Inflammatory macrophage treated with lipopolysaccharide for 1 hour (primary cell): ENCODE measurements around the gene PRMT5.
A peak's percentile ranks its signal among the peaks of the same experiment; 100 is the strongest.
"Not testable (repeated sequence)": the region's sequence is repeated elsewhere in the genome, so short reads cannot be mapped to it uniquely, and the experiment has no call there.

Source experiments
- DNase-seq, 2 donors: peaks; one replicate each; pipeline ENCODE4 v3.0.0-alpha.2; 2020 to 2022

The PRMT5 gene

GRCh38 chr14:22929104-22929960 is at the start of gene PRMT5:
PRMT5 (minus strand) TSS chr14:22929376; CDS start chr14:22929361, 15 bp downstream.
- DNase-seq: peak; percentile 100

DNA sequence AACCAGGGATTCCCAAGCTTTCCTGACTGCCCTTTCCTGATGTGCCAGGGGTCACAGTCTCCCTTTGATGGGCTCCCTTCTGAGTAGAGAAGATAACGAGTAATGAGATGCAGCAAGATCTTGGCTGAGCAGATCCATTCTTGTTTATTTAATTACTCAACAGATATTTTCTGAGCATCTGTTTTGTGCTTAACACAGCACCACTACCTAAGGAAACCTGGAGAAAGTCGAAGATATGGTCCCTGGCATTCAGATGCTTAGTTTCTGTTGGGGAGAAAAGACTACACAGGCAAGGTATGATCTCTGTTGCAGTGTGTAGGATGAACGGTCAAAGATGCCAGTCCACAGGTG is 49.3 kb upstream of the PRMT5 start:
- DNase-seq: no peak

GRCh38 chr14:22977684-22978486 is 48.7 kb upstream of the PRMT5 start:
- DNase-seq: no peak

DNA sequence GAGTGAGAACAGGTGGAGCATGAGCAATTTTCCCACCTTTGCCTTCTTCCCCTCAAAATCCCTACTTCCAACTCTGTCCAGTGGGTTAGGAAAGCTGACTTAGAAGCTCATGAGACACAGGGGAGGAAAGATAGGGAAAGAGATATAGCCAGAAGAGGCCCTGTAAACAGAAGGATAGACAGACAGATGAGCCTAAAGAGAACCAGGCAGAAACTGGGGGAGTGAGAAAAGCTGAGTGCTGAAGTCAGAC is 48.2 kb upstream of the PRMT5 start:
- DNase-seq: no peak

- peak; percentile 28 to 42 for DNase-seq
These were observed 47.7 kb upstream of the PRMT5 start for GRCh38 chr14:22976620-22977433.

DNA sequence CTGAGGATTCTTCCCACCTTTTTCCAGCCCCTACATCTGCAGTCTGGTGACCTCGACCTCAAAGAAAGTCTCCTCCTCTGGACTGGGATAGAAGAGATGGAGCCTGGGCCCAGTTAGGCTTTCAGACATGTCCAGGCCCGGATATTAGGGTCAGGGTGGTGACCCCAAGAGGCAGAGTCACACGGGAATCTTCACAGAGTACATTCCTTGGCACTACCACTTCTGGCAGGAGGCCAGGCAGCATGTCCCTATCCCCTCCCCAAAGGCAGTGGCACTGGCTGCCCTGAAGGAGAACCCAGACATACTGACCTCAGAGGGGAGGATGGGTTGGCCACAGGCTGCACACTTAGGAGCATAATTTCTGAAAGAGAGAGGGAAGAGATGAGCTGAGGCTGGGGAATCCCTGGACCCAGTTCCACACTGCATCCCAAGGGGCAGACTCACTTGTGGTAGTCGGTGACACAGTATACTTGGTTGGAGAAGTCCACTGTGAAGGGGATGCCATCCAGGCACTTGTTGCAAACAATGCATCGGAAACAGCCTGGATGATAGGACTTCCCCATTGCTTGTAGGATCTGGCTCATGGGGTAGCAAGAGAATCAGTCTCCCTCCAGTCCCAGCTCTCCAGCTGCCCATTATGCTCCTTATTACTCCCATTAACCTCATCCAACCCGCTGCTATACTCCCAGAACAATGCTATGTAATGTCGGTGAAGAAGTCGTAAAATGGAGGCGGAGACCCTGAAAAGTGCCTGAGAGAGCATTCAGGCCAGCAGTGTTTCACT is 45.5 kb upstream of the PRMT5 start:
- no peak for DNase-seq

- DNase-seq: peak; percentile 32 to 76
These were observed 44.2 kb upstream of the PRMT5 start for GRCh38 chr14:22973217-22974032.

DNA sequence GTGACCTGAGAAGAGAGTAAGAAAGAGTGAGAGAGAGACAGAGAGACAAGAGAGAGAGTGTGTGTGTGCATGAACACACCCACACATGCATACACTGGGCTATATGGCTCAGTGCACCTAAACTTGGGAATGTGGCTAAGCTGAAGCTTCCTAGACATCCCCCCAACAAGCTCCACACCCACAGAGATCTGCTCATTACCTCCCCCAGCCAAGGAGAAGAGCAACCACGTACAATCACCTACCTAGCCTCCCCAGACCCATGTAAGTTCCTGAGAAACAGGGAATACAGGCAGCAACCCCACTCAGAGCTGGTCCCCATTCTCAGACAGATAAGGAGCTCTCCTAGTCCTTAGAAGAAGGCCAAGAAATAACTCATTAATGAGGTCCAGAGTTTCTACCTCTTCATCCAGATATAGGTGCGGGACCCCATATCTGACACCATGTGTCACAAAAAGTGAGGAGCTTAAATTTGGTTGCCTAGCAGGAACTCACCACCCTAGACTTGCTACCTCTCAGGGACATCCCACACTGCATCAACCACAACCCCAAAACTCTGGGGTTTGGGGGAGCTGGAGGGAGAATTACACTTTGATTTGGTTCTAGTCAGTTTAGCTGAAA is 43.2 kb upstream of the PRMT5 start:
- no peak for DNase-seq

- no peak for DNase-seq
These were observed 42.0 kb upstream of the PRMT5 start for GRCh38 chr14:22971152-22971551.

DNA sequence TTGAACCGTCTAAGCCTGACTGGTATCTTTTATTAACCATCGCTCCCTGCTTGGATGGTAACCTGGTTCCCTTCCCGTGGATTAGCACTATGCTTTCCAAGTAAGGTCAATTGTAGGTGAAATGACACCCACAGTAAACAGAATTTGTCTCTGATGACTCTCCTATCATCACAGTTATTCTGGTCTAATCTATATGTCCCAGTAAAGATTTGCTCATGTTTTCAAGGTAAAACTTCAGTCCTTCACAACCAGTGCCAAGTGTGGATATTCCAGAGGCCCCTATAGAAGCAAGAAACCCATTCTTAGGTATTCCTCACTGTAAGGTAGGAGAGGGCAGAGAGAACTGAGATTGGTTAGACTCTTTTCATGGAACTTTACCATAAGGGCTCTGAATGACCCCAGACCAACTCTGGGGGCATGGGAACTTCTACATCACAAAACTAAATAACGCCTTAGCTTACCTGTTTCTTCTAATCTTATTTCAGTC is 37.6 kb upstream of the PRMT5 start:
- no peak for DNase-seq

DNA sequence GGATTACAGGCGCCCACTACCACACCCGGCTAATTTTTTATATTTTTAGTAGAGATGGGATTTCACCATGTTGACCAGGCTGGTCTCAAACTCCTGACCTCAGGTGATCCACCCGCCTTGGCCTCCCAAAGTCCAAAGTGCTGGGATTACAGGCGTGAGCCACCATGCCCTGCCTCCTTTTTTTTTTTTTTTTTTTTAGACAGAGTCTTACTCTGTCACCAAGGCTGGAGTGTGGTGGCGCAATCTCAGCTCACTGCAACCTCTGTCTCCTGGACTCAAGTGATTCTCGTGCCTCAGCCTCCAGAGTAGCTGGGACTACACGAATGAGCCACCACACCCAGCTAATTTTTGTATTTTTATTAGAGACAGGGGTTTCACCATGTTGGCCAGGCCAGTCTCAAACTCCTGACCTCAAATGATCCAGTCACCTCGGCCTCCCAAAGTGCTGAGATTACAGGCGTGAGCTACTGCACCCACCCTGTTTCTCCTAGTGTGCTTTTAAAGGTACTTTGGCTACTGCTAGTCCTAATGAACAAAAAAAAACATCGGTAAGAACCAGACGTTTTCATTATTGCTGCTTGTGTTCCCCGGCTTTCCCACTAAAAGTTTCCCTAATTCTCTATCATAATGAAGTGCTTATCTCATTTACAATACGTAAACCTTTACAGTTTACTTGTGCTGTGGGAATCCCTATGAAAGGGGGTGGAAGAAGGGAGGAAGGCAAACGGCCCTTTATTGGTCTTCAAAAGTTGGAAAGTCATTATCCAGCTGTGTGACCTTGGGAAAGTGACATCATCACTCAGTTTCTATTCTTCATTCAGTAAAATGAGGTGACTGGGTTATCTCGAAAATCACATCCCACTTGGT is 37.0 kb upstream of the PRMT5 start:
- not testable (repeated sequence) for DNase-seq

- no peak for DNase-seq
These were observed 33.0 kb upstream of the PRMT5 start for GRCh38 chr14:22962061-22962676.

- DNase-seq: no peak
These were observed 26.8 kb upstream of the PRMT5 start for GRCh38 chr14:22955702-22956569.

GRCh38 chr14:22952418-22952817 is 23.2 kb upstream of the PRMT5 start:
- DNase-seq: no peak

DNA sequence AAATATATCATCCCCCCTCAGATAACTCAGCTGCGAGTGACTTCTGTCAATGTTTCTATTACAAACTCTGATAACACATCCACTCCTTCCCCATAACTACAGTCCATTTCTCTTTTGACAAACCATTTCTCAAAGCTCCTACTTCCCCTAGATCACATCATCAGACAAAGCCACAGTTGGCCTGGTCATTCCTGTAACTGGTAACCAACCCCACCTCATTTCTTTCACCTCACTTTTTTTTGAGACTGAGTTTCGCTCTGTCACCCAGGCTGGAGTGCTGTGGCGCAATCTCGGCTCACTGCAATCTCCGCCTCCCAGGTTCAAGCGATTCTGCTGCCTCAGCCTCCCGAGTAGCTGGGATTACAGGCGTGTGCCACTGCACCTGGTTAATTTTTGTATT is 22.6 kb upstream of the PRMT5 start:
- peak; percentile 15 to 46 for DNase-seq

GRCh38 chr14:22945642-22946041 is 16.5 kb upstream of the PRMT5 start:
- no peak for DNase-seq

- DNase-seq: no peak
These were observed 10.5 kb upstream of the PRMT5 start for GRCh38 chr14:22939684-22940083.

DNA sequence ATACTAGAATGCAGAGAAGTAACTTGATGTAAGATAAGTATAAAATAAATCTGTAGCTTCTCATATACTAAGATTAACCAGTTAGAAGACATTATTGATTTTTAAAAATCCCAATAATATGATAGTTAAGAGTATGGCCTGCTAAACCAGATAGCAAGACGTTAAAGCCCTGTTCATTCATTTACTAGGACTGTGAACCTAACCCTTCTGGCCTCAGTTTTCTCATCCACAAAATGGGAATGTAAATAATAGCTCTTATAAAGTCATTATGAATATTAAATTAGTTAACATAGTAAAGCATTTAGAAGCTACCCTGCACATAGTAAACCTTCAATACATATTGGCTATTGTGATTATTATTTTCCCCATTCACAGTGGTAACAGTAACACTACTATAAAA is 6.0 kb upstream of the PRMT5 start:
- no peak for DNase-seq

DNA sequence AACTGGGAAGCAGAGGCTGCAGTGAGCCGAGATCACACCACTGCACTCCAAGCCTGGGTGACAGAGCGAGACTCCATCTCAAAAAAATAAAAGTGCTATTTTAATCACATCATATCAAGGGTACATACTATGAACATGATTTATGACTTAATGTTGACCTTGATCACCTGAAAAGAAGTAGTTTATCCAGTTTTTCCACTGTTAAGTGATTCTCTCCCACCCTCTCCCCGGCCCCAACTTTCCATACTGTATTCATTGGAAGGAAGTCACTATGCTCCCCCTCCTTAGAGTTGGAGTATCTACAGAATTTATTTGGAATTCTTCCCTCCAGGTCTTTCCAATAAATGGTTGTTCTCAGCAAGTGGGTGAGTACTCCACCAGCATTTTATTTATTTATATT is 3.0 kb upstream of the PRMT5 start:
- DNase-seq: no peak
